Measurements from ENCODE around the gene BPIFB2. TPM values are rescaled to one million over a fixed set of nuclear protein-coding genes. Genes with fewer than 3 reads are reported as not detected.

The BPIFB2 gene
- total RNA-seq, 1 donor from 2014 or later: not detected

DNA sequence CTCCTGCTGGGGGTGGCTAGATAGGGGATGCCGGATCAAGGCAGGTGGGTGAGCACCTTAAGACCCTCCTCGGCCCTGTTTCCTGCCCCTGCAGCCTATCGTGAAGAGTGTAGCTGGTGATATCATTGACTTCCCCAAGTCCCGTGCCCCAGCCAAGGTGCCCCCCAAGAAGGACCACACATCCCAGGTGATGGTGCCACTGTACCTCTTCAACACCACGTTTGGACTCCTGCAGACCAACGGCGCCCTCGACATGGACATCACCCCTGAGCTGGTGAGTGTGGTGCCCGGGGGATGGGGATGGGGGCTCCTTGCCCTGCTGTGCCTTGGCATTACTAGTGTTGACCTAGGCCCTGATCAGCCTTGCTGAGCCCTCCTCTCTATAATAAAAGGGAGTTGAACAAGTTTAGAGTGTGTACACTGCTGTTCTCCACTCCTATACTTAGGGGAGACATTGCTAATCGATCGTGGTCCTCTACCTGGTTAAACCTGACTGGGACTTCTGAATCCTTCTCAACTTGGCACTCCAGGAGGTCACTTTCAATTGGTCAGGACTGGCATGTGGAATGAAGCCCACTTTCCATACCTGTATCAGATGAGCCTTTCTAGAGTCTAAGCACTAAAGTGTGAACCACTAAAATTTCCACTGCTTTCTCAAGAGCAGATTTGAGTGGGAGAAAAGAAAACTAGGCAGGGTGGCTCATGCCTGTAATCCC lies 57.2 kb downstream of the BPIFB2 start:
- no peak for DNase-seq (ENCODE audit: low read depth)
- no peak for TF ChIP-seq CTCF (IDR thresholded peaks at IDR 0.05; ENCODE audit: insufficient read depth, low read length, poor library complexity, severe bottlenecking)
- Histone ChIP-seq H3K36me3 (ENCODE audit: control insufficient read depth, insufficient read depth, low read length) (no peaks in the 10 kb centered on the region), H3K4me3 (ENCODE audit: low read depth, low read length) (no peak overlapping the region), H3K27me3 (ENCODE audit: control insufficient read depth, insufficient read depth, low read length) (no peaks in the 10 kb centered on the region)

- no peak overlapping the region for H3K4me3 ChIP-seq (ENCODE audit: low read depth, low read length)
- no peak for TF ChIP-seq CTCF (IDR thresholded peaks at IDR 0.05; ENCODE audit: insufficient read depth, low read length, poor library complexity, severe bottlenecking)
- DNase-seq (ENCODE audit: low read depth): no peak
- H3K27me3 ChIP-seq (ENCODE audit: control insufficient read depth, insufficient read depth, low read length): no peaks in the 10 kb centered on the region
- no peaks in the 10 kb centered on the region for H3K36me3 ChIP-seq (ENCODE audit: control insufficient read depth, insufficient read depth, low read length)
Measured at GRCh38 chr20:33065785-33066184, 58.3 kb downstream of the BPIFB2 start.

- H3K4me3 ChIP-seq (ENCODE audit: low read depth, low read length): no peak overlapping the region
- no peak for DNase-seq (ENCODE audit: low read depth)
- no peaks in the 10 kb centered on the region for H3K36me3 ChIP-seq (ENCODE audit: control insufficient read depth, insufficient read depth, low read length)
- TF ChIP-seq CTCF (IDR thresholded peaks at IDR 0.05; ENCODE audit: insufficient read depth, low read length, poor library complexity, severe bottlenecking): no peak
- H3K27me3 ChIP-seq (ENCODE audit: control insufficient read depth, insufficient read depth, low read length): no peaks in the 10 kb centered on the region
Measured at GRCh38 chr20:33067806-33068205, 60.3 kb downstream of the BPIFB2 start.

DNA sequence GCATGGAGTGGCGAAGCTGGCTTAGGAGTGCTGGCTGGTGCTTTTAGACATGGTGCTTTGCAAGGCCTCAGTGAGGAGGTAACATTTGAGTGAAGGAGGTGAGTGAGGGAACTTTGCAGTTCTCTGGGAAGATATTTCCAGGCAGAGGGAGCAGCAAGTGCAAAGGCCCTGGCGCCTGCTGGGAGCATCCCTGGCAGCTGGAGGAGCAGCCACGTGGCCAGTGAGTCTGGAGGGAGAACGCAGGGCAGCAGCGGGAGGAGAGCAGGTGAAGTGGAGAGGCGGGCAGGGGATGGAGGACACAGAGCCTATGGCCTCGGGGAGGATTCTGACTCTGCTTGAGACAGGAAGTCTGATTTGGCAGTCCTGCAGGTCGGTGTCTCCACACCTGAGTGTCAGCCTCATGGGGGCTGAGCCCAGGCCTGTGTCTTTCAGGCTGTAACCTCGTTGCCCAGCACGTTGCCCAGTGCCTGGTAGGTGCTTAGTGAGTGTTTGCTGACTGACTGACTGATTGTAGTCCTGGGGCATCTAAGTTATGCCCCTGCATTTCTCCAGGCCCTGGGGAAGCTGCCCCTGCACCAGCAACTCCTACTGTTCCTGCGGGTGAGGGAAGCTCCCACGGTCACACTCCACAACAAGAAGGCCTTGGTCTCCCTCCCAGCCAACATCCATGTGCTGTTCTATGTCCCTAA lies 60.9 kb downstream of the BPIFB2 start:
- no peaks in the 10 kb centered on the region for H3K27me3 ChIP-seq (ENCODE audit: control insufficient read depth, insufficient read depth, low read length)
- no peak overlapping the region for H3K4me3 ChIP-seq (ENCODE audit: low read depth, low read length)
- H3K36me3 ChIP-seq (ENCODE audit: control insufficient read depth, insufficient read depth, low read length): no peaks in the 10 kb centered on the region
- no peak for DNase-seq (ENCODE audit: low read depth)
- no peak for TF ChIP-seq CTCF (IDR thresholded peaks at IDR 0.05; ENCODE audit: insufficient read depth, low read length, poor library complexity, severe bottlenecking)

- H3K36me3 ChIP-seq (ENCODE audit: control insufficient read depth, insufficient read depth, low read length): no peaks in the 10 kb centered on the region
- DNase-seq (ENCODE audit: low read depth): no peak
- H3K4me3 ChIP-seq (ENCODE audit: low read depth, low read length): no peak overlapping the region
- no peaks in the 10 kb centered on the region for H3K27me3 ChIP-seq (ENCODE audit: control insufficient read depth, insufficient read depth, low read length)
- no peak for TF ChIP-seq CTCF (IDR thresholded peaks at IDR 0.05; ENCODE audit: insufficient read depth, low read length, poor library complexity, severe bottlenecking)
Measured at GRCh38 chr20:33069673-33070072, 62.2 kb downstream of the BPIFB2 start.
